ENCODE data around the gene MLIP. TPM values are rescaled to one million over a fixed set of nuclear protein-coding genes. Genes with fewer than 3 reads are reported as not detected.
A peak's percentile ranks its signal among the peaks of the same experiment; 100 is the strongest.

MLIP gene
- total and polyA plus RNA-seq, 2 donors from 2014 or later: 1.7 to 2.4 TPM

DNA sequence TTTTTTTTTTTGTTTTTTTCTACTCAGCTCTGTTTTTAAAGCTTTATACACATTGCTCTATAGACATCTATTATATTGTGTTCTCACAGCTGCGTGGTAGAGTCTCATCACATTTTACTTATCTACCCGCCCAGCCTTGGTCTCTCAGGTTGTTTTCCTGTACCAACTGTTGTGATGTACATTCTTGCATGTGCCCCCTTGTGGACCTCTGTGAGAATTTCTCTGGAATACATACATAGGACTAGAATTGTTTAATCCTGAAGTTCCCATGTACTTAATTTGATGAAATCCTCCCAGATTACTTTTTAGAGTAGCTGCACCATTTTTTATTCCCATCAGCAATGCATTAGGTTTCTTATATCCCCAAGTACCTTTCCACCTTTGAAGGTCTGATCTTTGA lies 156.6 kb downstream of the MLIP start:
- FAIRE-seq: no peak
- peak in 3 of 5 donors; percentile 18 to 73 (median 50) for DNase-seq
- intact Hi-C loops (cut with DNase I): no loop called here
- Histone ChIP-seq H3K36me3 (ENCODE audit: control insufficient read depth in 2 of 3, insufficient read depth in 3 of 3, low read length in 3 of 3) (no peaks in the 10 kb centered on the region), H3K9ac (ENCODE audit: low read length in 3 of 3) (no peak overlapping the region), H3K9me3 (ENCODE audit: control insufficient read depth in 2 of 3, insufficient read depth in 1 of 3, low read length in 3 of 3) (no peaks in the 10 kb centered on the region), H3K4me3 (ENCODE audit: low read length in 3 of 3) (no peak overlapping the region), H3K27me3 (ENCODE audit: control insufficient read depth, insufficient read depth, low read length) (no peaks in the 10 kb centered on the region), H3K27ac (ENCODE audit: low read depth in 2 of 2, low read length in 2 of 2) (no peak overlapping the region), H3K4me1 (ENCODE audit: control insufficient read depth in 2 of 3, insufficient read depth in 2 of 3, low read depth in 1 of 3, low read length in 3 of 3) (no peaks in the 10 kb centered on the region)
- TF ChIP-seq, protein P1, sequence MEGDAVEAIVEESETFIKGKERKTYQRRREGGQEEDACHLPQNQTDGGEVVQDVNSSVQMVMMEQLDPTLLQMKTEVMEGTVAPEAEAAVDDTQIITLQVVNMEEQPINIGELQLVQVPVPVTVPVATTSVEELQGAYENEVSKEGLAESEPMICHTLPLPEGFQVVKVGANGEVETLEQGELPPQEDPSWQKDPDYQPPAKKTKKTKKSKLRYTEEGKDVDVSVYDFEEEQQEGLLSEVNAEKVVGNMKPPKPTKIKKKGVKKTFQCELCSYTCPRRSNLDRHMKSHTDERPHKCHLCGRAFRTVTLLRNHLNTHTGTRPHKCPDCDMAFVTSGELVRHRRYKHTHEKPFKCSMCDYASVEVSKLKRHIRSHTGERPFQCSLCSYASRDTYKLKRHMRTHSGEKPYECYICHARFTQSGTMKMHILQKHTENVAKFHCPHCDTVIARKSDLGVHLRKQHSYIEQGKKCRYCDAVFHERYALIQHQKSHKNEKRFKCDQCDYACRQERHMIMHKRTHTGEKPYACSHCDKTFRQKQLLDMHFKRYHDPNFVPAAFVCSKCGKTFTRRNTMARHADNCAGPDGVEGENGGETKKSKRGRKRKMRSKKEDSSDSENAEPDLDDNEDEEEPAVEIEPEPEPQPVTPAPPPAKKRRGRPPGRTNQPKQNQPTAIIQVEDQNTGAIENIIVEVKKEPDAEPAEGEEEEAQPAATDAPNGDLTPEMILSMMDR (IDR thresholded peaks at IDR 0.05; ENCODE audit: borderline replicate concordance, extremely low read depth, insufficient read depth): peak; percentile 24

- TF ChIP-seq, protein P1 (IDR thresholded peaks at IDR 0.05; ENCODE audit: borderline replicate concordance, extremely low read depth, insufficient read depth): no peak
- Histone ChIP-seq H3K27ac (ENCODE audit: low read depth in 2 of 2, low read length in 2 of 2) (no peak overlapping the region), H3K27me3 (ENCODE audit: control insufficient read depth, insufficient read depth, low read length) (no peaks in the 10 kb centered on the region), H3K36me3 (ENCODE audit: control insufficient read depth in 2 of 3, insufficient read depth in 3 of 3, low read length in 3 of 3) (no peaks in the 10 kb centered on the region), H3K9ac (ENCODE audit: low read length in 3 of 3) (no peak overlapping the region), H3K4me3 (ENCODE audit: low read length in 3 of 3) (no peak overlapping the region), H3K9me3 (ENCODE audit: control insufficient read depth in 2 of 3, insufficient read depth in 1 of 3, low read length in 3 of 3) (no peaks in the 10 kb centered on the region), H3K4me1 (ENCODE audit: control insufficient read depth in 2 of 3, insufficient read depth in 2 of 3, low read depth in 1 of 3, low read length in 3 of 3) (no peaks in the 10 kb centered on the region)
- no peak for FAIRE-seq
- no peak for DNase-seq
- intact Hi-C loops (cut with DNase I): no loop called here
Observed at GRCh38 chr6:54273214-54273820, 162.1 kb downstream of the MLIP start.

DNA sequence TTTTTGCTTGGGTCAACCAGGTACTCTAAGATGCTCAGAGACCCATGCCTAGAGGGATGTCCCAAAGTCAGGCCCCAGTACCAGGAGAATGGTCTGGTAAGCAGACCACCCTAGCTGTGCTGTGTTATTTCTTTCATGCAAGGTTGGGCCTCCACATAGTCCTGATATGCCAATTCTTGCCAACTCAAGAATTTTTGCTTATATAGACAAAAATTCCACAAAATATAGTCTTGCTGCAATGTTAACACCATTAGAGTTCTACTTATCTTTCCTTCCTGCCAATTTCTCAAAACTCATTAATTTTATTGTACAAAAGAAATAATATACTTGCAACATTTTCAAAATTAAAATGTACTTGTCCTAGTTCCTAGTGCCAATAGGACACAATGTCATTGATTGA lies 163.1 kb downstream of the MLIP start:
- no peak for FAIRE-seq

More for the DNA sequence above, 163.1 kb downstream of the MLIP start:
- TF ChIP-seq, protein P1 (IDR thresholded peaks at IDR 0.05; ENCODE audit: borderline replicate concordance, extremely low read depth, insufficient read depth): no peak
- Histone ChIP-seq H3K9me3 (ENCODE audit: control insufficient read depth in 2 of 3, insufficient read depth in 1 of 3, low read length in 3 of 3) (no peaks in the 10 kb centered on the region), H3K9ac (ENCODE audit: low read length in 3 of 3) (no peak overlapping the region), H3K27ac (ENCODE audit: low read depth in 2 of 2, low read length in 2 of 2) (no peak overlapping the region), H3K27me3 (ENCODE audit: control insufficient read depth, insufficient read depth, low read length) (no peaks in the 10 kb centered on the region), H3K4me1 (ENCODE audit: control insufficient read depth in 2 of 3, insufficient read depth in 2 of 3, low read depth in 1 of 3, low read length in 3 of 3) (no peaks in the 10 kb centered on the region), H3K4me3 (ENCODE audit: low read length in 3 of 3) (no peak overlapping the region), H3K36me3 (ENCODE audit: control insufficient read depth in 2 of 3, insufficient read depth in 3 of 3, low read length in 3 of 3) (no peaks in the 10 kb centered on the region)
- no peak for DNase-seq
- intact Hi-C loops (cut with DNase I): no loop called here

Measured in kidney (tissue), 14 donors.